SK-N-MC (cell line): ENCODE results near the gene GNAT3.
A peak's percentile ranks its signal among the peaks of the same experiment; 100 is the strongest.

Experiments used
- DNase-seq: peaks from one replicate; pipeline ENCODE4 v3.0.0-alpha.2; 2011; ENCODE audit warnings: low read depth, low spot score
- H3K27ac ChIP-seq: fragments of 200-600 bp; sonication (generic); 2 replicates; pipeline ENCODE4 v1.5.1; 2016; ENCODE audit warnings: mixed run types
- H3K36me3 ChIP-seq: fragments of 200-600 bp; sonication (generic); 2 replicates; pipeline ENCODE4 v1.6.1; 2017; ENCODE audit warnings: antibody characterized with exemption, low read length, mixed read lengths; ENCODE audit not compliant: insufficient read depth
- H3K4me3 ChIP-seq: fragments of 200-600 bp; sonication (generic); 2 replicates; pipeline ENCODE4 v1.5.1; 2016
- H3K9ac ChIP-seq: fragments of 200-600 bp; sonication (generic); 2 replicates; pipeline ENCODE4 v1.8.0; 2017; ENCODE audit warnings: mixed run types, mixed read lengths; ENCODE audit not compliant: insufficient read length
- H3K9me3 ChIP-seq: fragments of 200-600 bp; sonication (generic); 2 replicates; pipeline ENCODE4 v1.6.1; 2017; ENCODE audit warnings: low read depth, mild to moderate bottlenecking, antibody characterized with exemption, low read length, moderate library complexity, mixed read lengths
- EZH2 ChIP-seq: fragments of 200-600 bp; sonication (generic); IDR thresholded peaks from one replicate; pipeline ENCODE4 v1.6.1; 2017; ENCODE audit warnings: antibody characterized with exemption
- FOXP2 ChIP-seq: optimal IDR thresholded peaks from 2 replicates; pipeline ENCODE3; 2011; ENCODE audit warnings: mild to moderate bottlenecking, moderate library complexity; ENCODE audit not compliant: insufficient read depth; ENCODE audit errors: extremely low read length, control extremely low read depth
- POLR2AphosphoS5 ChIP-seq: IDR thresholded peaks from 2 replicates; pipeline ENCODE4 v1.6.1; 2012; ENCODE audit warnings: mild to moderate bottlenecking, low read depth, low read length, borderline replicate concordance

Gene GNAT3

GRCh38 chr7:80434047-80434446, 77.8 kb downstream of the GNAT3 start:
- no peaks in the 10 kb centered on the region for H3K9me3 ChIP-seq
- no peak overlapping the region for H3K27ac ChIP-seq
- TF ChIP-seq EZH2, result no peak
- TF ChIP-seq FOXP2, result no peak
- no peak for TF ChIP-seq POLR2AphosphoS5
- no peak overlapping the region for H3K4me3 ChIP-seq
- H3K36me3 ChIP-seq, result no peaks in the 10 kb centered on the region
- H3K9ac ChIP-seq, result no peak overlapping the region
- no peak for DNase-seq

DNA sequence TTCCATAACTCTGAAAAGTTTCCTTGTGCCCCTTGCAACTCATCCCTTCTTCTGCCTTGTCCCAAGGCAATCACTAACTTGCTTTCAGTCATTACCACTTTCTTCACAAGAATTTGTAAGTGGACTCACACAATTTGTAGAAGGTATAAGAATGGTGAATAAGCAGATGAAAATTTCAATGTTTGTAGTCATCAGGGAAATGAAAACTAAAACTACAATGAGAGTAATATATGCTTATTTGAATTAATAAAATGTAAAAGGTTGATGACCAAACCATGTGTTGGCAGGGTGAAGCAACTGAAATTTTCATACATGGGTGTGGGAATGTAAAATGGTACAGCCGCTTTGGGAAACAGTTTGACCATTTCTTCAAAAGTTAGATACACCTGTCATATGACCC, 79.7 kb downstream of the GNAT3 start:
- no peak for TF ChIP-seq EZH2
- TF ChIP-seq FOXP2, result no peak
- TF ChIP-seq POLR2AphosphoS5, result no peak
- DNase-seq, result no peak
- no peaks in the 10 kb centered on the region for H3K36me3 ChIP-seq

GRCh38 chr7:80429181-80429580, 82.7 kb downstream of the GNAT3 start:
- TF ChIP-seq FOXP2, result no peak
- no peak for TF ChIP-seq POLR2AphosphoS5
- no peak for TF ChIP-seq EZH2
- Histone ChIP-seq H3K36me3 (no peaks in the 10 kb centered on the region), H3K4me3 (no peak overlapping the region), H3K27ac (no peak overlapping the region), H3K9ac (no peak overlapping the region), H3K9me3 (no peaks in the 10 kb centered on the region)
- DNase-seq, result no peak

More for the DNA sequence above, 79.7 kb downstream of the GNAT3 start:
- no peak overlapping the region for H3K27ac ChIP-seq
- no peak overlapping the region for H3K9ac ChIP-seq
- H3K9me3 ChIP-seq, result no peaks in the 10 kb centered on the region
- H3K4me3 ChIP-seq, result no peak overlapping the region

- Histone ChIP-seq H3K9ac (no peak overlapping the region), H3K27ac (no peak overlapping the region), H3K36me3 (no peaks in the 10 kb centered on the region), H3K9me3 (no peaks in the 10 kb centered on the region), H3K4me3 (no peak overlapping the region)
- TF ChIP-seq POLR2AphosphoS5 (no peak), EZH2 (no peak), FOXP2 (no peak)
- peak; percentile 32 for DNase-seq
These were observed 83.5 kb downstream of the GNAT3 start for GRCh38 chr7:80428161-80429054.

- TF ChIP-seq EZH2, result no peak
- no peak for TF ChIP-seq POLR2AphosphoS5
- TF ChIP-seq FOXP2, result no peak
- Histone ChIP-seq H3K9me3 (no peaks in the 10 kb centered on the region), H3K27ac (no peak overlapping the region), H3K4me3 (no peak overlapping the region), H3K9ac (no peak overlapping the region), H3K36me3 (no peaks in the 10 kb centered on the region)
- no peak for DNase-seq
These were observed 84.6 kb downstream of the GNAT3 start for GRCh38 chr7:80427218-80427617.

GRCh38 chr7:80420876-80421275, 91.0 kb downstream of the GNAT3 start:
- Histone ChIP-seq H3K9ac (no peak overlapping the region), H3K36me3 (no peaks in the 10 kb centered on the region), H3K4me3 (no peak overlapping the region), H3K27ac (no peak overlapping the region), H3K9me3 (no peaks in the 10 kb centered on the region)
- TF ChIP-seq EZH2 (no peak), POLR2AphosphoS5 (no peak), FOXP2 (no peak)
- DNase-seq, result no peak

GRCh38 chr7:80417211-80417793, 94.6 kb downstream of the GNAT3 start:
- no peak for DNase-seq
- no peaks in the 10 kb centered on the region for H3K36me3 ChIP-seq
- H3K9ac ChIP-seq, result no peak overlapping the region
- no peaks in the 10 kb centered on the region for H3K9me3 ChIP-seq
- H3K4me3 ChIP-seq, result no peak overlapping the region
- no peak overlapping the region for H3K27ac ChIP-seq
- TF ChIP-seq FOXP2 (no peak), POLR2AphosphoS5 (no peak), EZH2 (no peak)

DNA sequence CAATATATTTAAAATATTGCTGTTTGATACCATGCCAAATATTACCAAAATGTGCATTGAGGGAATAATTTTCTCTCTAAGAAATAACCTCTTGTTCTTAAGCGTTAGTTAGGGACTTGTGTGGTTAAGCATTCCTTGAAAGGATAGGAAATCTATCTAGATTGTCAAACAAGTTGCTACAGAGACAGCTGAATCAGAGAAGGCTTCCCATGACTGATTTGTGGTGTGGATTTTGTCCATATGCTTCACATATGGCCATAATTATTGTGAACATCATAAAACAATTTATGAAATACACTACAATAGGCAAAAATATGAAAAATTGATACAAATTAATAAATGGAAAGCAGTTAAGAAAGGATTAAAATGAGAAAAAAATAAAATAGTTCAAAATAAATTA, 96.3 kb downstream of the GNAT3 start:
- no peak overlapping the region for H3K4me3 ChIP-seq
- H3K36me3 ChIP-seq, result no peaks in the 10 kb centered on the region
- no peak overlapping the region for H3K27ac ChIP-seq
- DNase-seq, result no peak
- 0 out of 2 replicates have a peak, but pooled peaks cover 3% of the 10 kb centered on the region for H3K9me3 ChIP-seq
- TF ChIP-seq POLR2AphosphoS5, result no peak
- no peak for TF ChIP-seq EZH2
- no peak for TF ChIP-seq FOXP2
- no peak overlapping the region for H3K9ac ChIP-seq

DNA sequence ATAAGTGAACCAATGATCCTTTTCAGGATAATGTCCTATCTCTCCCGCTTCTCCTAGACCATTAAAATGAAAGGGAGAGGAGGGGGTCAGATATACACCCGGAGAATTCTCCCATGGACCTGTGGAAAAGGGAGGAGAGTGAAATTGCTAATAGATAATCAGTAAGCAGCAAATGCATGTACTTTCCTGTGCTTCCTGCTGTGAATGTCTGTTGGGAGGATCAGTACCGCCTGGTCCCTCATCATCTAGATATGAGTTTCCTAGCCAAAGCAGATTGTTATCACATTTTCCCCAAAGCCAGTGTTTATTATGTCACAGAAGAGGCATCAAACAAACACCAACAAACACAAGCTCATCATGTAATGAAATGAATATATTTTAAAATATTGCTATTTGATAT, 96.8 kb downstream of the GNAT3 start:
- H3K27ac ChIP-seq, result no peak overlapping the region
- H3K36me3 ChIP-seq, result no peaks in the 10 kb centered on the region
- DNase-seq, result no peak
- no peak overlapping the region for H3K4me3 ChIP-seq
- no peak overlapping the region for H3K9ac ChIP-seq
- no peak for TF ChIP-seq POLR2AphosphoS5
- no peak for TF ChIP-seq EZH2
- TF ChIP-seq FOXP2, result no peak
- 0 out of 2 replicates have a peak, but pooled peaks cover 3% of the 10 kb centered on the region for H3K9me3 ChIP-seq
